D341Med (cell line): Measurements from ENCODE around the gene CETN3.

Experiments
- DNase-seq: peaks from one replicate; pipeline ENCODE4 v3.0.0; 2012; ENCODE audit warnings: low spot score

Gene CETN3

DNA sequence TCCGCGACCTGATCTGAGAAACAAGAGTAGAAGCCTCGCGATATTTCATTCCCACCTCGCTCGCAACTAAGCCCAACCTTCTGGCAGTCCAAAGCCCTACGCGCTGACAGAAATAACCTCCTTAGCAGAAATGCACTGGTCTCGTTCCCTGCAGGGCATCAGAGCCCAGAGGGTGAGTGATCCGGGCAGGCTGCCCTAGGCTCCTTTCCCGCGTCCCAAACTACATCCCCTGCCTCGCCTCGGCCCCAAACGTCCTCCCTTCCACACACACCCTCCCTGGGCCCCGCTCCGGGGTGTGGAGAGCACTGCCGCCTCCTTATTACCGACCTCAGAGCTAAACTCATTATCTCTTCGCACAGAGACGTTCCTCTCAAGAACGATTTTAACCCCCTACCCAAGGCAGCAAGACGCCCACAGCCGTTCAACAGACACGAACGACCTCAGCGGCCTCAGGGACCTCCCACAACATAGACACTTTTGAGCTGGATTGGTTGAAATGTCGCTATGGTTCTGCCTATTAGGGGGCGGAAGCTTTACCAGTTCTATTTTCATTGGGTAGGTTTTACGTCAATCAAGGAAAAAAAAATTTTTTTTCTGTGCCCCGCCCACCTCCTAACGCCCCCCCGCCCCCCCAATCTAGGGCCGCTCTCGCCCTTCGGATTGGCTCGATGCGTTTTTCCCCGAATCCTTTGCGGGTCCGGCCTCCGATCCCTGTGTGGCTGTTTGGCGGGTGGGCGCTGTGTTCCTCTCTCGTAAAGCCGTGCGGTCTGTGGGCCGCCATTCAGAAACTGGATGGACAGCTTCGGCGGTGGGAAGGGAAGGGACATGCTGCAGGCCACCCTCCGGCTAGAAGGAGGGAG, at the start of gene CETN3:
TSS of gene CETN3 (minus strand) at position 439 of the 860 bp plus-strand sequence. CDS start at position 344, 95 bp downstream.
- peak; percentile 91 for DNase-seq

DNA sequence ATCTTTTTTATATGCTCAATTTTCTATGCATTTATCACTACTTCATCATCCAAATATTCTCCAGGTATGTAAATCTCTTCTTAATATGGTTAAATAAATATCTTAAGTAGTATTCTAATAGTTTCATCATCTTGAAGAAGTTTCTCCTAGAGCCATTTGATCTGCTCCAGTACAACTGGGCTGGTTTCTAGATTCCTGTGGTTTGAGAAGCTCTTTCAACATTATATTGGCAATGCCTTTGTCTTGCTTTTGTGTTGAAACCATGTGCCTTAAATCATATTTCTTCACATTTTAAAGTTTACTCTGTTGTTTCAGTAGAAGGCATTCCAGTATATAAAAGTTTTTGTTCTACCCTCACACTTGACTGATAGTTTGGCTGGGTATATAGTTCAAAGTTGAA, 37.4 kb upstream of the CETN3 start:
- no peak for DNase-seq

DNA sequence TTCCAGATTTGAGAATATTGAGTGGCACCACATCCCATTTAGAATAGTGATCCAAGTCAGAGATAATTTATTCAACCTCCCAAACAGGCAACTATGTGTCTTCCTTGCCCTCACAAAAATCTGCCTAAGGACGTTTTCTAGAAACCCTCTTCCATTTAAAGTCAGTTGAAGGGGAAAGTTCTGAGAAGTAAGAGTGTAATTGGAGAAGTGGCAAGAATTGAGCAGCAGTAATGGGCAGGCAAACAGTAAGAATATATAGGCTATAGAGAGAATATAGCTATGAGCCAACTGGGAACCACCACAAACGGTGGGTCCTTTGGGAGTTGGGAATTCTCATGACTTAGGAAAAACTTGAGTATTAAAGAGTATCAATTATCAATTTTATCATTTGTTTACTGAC, 31.1 kb upstream of the CETN3 start:
- DNase-seq, result no peak

DNA sequence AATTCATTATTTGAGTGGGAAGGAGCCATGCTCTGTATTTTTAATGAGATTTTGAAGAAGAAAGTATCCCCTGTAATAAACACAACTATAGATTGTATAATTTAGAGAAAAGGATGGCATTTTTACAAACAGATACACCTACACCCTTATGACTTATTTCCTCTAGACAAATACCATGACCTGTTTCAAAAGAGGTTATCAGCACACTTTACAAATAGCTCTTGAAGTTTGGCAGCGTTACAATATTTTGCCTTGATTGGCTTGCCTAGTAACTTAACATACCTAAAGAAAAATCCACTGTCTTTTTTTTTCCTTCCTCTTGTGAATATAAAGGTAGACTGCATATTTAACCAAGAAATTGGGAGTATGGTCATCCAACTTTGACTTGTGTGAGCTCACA, 28.5 kb upstream of the CETN3 start:
- DNase-seq, result no peak

DNA sequence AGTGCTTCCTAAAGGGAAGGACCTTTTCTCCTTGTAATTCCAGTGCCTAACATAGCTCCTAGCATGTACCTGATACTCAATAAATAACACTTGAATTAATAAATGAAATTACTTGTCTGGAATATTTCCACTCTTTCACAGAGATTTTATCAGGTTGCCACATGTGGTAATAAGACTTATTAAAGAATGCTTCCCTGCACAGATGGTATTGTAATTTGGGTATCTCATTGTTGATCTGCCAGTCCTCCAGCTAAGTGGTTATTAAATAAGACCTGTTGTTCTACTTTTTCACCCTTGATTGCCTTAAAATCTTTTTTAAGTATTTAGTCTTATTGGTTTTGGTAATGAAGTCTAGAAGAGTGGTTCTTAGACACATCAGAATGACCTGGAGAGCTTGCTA, 28.1 kb upstream of the CETN3 start:
- DNase-seq, result no peak

DNA sequence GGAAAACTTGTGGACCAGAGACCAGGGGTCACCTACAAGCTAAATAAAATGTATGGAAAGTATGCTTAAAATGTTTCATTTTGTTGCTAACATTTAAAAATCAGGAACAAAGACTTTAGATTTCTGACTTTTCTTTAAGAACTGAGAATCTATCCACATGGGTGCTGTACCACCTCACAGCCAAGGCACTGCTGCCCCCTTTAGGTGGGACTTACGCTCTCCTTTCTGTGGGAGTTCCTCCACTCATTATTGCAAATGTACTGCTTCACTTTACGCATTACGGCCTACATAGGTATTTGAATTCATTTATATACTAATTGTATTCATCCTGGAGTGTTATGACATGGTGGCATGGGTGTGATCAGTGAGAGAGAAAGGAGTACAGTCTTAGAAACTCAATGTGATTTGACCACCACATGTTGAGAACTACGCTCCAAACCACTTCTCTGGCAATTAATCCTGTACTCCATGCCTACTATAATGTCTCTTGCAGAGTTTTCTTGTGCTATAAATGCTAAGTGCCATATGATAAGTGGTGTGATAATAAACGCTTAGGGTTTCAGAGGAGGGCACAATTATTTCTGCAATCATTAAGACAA, 24.7 kb upstream of the CETN3 start:
- DNase-seq, result peak; percentile 57

DNA sequence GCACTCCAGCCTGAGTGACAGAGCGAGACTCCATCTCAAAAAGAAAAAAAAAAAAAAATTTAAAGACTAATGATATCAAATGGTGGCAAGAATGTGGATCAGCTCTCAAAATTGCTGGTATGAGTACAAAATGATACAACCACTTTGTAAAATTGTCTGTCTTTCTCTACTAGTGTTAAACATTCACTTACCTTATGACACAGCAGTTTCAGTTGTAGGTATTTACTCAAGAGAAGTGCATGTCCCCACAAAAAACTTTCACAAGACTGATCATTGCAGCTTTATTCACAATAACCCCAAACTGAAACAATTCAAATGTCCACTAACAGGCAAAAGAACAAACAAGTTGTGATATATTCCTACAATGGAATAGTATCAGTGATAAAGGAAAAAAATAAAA, 14.7 kb upstream of the CETN3 start:
- DNase-seq, result no peak

DNA sequence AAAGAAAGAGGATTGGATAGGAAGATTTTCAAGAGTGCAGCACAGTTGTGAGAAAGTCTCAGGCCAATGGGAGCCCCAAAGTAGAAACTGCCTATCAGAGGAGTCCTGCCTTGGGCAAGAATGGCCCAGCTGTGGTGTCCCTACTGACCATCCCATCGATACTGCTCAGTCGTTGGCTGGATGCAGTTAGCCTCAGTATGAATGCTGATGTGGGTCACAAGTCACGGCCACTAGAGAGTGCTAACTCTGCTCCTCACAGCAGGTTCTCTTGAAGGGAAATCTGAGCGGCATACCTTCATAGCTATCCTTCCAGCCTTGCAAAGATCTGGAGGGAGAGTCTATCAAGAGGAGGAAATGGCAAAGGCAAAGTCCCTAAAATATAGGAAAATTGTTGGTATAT, 11.6 kb upstream of the CETN3 start:
- no peak for DNase-seq

DNA sequence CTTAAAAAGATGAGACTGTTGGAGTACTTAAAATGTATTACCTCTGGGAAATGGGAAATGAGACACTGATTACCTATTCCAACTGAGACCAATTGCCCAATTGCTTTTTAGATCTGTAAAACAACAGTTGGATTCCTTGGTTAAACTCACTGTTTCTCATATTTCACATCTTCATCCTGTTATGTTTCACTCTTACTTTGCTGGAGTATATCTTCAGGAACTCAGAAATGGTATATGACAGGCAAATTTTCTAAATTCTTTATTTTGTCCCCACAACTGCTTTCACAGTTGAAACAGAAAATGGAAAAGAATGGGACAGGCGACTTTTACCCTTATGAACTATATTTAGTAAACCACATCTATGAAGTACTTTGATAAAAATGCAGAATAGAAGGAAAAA, 8.7 kb upstream of the CETN3 start:
- DNase-seq, result no peak

DNA sequence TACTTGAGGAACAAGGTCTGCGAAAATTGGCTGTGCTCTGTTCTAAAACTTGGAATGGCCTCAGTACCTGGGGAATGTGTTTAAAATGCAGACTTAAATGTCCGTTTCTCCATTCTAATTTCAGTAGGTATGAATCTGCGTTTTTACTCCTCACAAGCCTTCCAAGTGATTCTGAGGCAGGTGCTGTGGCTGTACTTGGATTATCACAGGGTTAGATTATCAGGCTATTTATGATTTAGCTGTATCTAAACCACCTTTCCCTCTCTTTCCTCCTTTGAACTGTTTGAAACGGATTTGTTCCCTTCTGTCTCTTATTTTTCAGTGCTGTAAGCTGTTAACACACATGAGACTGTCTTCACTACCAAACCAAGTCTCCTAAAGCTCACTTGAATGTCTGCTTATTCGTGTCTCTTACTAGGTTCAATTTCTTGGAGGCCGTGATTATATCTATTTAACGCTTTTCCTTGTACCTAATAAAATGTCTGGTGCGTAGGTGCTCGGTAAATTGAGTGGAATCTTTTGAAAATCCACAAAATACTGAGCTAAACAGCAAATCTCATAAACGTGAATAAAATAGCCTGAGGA, 714 bp upstream of the CETN3 start:
- DNase-seq, result no peak

DNA sequence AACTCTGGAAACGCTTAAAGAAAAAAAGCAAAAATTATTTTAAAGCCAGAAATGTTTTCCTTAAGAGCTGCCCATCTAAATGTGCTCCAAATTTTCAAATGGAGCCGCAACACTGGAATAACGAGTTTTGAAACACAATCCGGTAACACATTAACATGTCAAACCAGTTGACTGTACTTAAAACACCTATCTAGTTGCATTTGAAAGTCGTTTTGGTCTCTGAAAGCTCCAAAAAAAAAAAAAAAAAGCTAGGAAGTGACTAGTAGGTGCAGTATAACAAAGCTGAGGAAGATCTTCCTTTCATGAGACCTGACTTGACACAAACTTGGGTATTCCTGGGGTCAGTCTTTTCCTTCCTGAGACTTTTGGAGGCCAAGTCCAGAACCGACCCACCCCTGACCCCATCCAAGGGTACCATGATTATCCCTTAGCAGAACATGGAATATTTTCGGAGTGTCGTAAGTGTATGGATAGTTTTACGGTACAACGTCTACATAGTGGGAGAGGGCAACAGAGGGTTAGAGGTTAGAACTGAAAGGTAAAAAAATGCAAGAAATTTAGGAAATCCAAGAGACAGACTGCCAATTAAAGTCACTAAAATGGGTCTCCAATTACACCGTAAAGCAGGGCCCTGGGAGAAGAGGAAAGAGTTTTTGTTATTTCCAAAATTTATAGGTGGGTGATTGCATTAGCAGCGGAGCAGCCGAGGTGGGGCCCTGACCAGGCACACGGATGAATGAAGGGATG, 812 bp downstream of the CETN3 start:
- DNase-seq, result peak; percentile 18

DNA sequence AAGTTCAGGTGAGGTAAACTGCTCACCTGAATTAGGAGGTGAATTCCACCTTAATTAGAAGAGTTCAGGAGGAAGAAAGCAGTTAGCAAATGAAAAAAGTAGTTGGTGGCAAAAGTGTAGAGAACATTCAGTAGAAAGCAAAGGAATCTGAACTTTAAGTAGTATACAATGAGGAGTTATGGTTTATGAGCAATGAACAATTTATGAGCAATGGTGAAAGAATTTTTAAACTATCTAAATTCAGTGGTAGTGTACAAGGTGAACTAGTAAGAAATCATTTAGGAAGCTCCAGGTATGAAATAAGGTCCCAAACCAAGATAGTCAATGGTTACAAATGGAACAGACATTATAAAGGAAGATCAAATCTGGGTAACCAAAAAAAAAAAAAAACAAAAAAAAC, 3.1 kb downstream of the CETN3 start:
- no peak for DNase-seq

DNA sequence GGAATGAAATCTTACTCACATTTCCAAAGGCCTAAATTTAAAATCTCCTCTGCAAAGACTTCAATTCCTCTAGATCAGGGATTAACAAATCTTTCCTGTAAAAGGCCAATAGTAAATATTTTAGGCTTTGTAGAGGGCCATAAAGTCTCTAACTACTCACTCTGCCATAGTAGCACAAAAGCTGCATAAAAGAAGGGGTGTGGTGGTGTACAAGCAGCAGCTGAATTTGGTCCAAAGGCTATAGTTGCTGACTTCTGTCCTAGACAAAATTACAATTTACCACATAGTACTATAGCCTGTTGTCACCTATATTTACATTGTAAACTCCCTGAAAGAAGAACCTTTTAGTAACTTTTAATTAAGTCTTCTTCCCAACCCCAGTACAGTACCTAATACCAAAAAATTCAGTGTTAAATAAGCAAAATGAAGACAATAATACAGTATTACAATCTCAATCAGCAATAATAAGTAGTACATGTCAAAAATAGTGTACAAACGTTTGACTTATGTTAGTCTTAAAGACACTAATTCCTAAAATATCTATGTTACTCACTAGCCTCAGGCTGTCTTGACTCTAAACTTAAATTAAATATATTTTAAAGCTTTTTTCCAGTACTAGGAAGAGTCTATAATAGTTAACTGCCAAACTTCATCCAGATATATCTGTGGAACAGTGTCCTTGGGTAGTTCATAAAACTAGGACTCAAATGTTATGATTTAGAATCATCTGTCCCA, 6.9 kb downstream of the CETN3 start:
- no peak for DNase-seq

DNA sequence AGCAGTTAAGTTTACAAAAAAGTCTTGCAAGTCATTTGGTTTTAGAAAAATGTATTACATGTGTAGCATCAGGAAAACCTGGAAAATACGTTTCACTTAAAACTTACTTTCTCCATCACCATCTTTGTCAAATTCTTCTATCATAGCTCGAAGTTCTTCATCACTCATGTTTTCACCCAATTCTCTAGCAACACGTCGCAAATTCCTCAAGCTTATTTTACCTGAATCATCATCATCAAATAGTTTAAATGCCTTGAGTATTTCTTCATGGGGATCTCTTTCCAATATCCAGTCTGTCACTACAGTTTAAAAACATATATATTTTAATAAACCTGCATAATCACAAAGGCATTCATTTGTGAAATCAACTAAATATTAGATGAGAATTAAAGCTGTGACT, 10.3 kb downstream of the CETN3 start:
- DNase-seq, result no peak

DNA sequence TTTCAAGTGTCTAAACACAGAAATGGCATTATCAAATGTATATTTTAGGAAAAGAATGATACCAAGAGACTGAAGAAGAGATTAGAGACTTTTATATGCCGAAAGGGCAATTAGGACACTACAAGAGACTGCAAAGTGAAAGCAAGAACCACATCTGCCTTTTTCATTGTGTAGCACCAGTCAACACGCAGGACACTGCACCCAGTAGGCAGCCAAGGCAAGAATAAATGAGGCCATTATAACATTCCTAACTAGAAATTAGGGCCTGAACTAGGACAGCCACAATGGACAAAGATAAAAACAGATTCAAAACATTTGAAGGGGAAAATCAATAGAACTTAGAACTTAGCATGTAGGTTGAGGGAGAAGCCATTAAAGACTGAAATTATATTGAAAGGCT, 10.8 kb downstream of the CETN3 start:
- no peak for DNase-seq

DNA sequence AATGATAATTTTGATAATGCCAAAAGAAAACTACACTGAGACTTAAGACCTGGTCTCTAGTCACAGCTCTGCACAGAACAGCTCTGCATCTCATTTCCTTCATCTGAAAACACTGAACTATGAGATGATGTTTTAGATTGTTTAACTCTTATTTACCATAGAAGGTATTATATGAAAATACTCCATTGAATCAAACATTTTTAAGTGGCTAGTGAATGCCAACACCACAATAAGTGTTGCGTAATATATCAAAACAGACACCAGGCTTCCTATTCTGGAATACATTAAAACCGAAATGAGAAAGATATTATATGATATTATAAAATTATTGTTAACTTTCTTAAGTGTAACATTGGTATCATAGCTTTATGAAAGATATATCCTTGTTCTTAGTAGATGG, 14.6 kb downstream of the CETN3 start:
- no peak for DNase-seq

DNA sequence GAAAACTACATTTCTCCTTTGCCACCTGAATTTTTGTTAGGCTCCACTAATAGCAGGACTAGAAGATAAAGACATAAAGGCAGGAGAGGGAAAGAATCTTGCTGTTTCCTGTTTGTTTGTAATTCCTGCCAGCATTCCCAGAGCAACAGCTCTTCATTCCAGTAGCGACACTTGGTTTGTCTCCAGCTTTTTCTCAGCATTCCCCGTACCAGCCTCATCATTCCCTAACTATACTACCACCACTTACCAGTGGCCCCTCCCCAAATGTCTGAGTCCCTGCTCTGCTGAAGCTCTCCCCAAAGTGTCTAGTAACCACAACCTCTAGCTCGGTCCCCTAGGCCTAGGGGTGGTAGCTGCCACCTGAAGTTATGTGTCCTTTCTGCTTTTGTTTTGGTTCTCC, 18.6 kb downstream of the CETN3 start:
- no peak for DNase-seq

DNA sequence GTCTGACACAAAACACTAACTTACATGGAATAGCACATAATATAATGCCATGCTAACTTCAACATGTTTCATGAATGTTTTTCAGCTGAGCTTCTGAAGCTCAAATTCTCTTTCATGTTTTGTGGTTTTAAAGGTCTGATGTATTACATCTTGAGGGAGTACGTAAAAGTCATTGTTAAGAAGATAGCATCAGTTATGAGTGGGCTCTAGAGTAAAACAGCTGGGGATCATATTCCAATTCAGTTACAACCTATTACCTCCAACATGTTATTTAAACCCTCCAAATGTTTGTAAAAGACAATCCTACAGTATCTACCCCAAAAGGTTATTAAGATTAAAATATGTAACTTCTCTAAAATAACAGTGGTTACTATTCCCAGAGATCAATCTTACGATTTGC, 19.2 kb downstream of the CETN3 start:
- DNase-seq, result no peak

DNA sequence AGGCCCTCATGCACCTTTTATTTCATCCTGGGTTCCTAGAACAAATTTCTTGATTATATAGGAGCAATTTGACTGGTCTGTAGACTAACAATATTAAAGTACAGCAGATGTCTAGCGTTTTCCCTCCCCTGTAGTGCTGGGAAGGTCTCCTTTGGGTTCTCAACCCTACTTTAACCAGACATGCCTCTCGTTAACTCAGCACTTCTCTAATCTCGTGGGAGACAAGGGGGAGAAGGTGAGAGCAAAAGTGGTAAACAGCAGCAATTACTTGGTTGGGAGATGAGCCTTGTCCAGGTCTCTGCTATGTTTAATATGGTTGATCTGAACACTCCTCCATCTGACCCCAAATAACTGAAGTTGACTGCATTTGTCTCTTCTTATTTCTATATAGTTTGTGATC, 22.0 kb downstream of the CETN3 start:
- no peak for DNase-seq

DNA sequence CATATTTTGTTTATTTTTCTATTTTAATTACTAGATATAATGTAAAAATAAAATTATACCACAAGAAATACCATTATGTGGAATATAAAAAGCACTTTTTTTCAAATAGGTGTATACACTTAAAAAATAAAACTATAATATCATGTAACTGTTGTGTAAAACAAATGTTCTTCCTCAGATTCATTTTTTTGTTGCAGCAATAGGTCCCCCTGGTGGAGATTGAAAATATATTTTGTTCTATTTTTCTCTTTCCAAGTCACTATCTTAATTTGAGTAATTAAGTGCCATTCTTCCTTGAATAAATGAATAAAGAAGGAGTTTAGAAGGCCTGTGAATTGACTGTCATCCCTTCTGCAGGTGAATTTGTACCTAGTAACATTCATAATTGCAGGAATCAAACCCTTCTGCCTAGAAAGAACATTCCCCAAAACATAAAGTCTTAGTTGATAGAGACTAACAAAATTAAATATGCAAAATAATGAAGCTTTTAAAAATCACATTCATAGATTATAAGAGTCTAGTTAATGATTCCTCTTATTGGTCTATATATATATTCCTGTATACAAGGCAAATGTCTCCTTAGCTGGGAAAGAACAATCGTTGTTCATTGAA, 23.4 kb downstream of the CETN3 start:
- DNase-seq, result no peak

DNA sequence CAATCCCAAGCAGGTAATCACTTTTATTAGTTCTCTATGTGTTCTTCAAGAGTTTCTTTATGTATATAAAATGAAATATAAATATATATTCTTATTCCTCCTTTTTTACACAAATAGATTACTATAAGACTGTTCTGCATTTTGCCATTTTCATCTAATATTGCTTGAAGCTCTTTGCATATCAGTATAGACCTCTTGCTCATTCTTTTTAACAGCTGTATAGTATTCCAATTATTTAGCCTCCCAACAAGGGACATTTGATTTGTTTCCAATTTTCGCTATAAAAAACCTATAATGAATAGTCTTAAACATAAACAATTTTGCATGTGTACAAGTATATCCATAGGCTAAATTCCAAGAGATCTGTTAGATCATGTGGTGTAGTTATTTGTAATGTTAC, 25.2 kb downstream of the CETN3 start:
- no peak for DNase-seq

DNA sequence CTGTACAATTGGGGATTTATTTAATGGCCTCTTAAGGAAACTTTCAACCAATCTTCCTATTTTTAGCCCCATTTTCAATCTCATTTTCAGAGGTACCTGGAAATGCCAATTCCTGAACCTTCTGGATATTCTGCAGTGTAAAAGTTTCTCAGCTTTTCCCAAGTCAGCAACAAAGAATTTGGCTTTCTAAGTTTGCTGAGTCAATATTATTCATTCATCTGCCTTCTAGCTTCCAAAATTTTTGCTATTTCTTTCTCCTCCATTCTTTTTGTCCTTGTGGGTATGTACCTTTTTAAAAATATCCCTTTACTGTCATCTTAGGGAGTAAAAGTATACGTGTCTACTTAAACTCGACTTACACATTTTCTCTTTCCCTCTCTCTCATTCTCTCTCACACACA, 25.7 kb downstream of the CETN3 start:
- DNase-seq, result no peak
